GM21717 (cell line): ENCODE results near the gene EIF4B.

Source experiments
- ATAC-seq: cut with Tn5 transposase; IDR thresholded peaks from one replicate; pipeline ENCODE4 v1.9.1; 2021; ENCODE audit warnings: mild to moderate bottlenecking, moderate library complexity; ENCODE audit not compliant: unreplicated experiment

Gene EIF4B

DNA sequence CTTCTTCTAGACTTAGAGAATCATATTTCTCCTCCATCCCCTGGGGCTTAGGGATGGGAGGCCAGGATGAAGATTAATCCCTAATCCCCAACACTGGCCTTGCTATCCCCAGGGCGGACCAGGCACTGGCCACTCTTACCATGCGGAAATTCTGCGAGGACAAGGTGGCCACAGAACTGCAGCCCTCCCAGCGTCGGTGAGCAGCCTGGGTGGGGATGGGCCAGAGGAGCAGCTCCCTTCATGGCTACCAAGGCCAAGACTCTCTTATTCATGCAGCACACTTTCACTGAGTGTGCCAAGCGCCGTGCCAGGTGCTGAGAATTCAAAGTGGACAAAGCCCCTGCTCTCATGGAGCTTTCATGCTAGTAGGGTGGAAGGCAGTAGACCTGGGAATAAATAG lies 50.6 kb downstream of the EIF4B start:
- no peak for ATAC-seq

DNA sequence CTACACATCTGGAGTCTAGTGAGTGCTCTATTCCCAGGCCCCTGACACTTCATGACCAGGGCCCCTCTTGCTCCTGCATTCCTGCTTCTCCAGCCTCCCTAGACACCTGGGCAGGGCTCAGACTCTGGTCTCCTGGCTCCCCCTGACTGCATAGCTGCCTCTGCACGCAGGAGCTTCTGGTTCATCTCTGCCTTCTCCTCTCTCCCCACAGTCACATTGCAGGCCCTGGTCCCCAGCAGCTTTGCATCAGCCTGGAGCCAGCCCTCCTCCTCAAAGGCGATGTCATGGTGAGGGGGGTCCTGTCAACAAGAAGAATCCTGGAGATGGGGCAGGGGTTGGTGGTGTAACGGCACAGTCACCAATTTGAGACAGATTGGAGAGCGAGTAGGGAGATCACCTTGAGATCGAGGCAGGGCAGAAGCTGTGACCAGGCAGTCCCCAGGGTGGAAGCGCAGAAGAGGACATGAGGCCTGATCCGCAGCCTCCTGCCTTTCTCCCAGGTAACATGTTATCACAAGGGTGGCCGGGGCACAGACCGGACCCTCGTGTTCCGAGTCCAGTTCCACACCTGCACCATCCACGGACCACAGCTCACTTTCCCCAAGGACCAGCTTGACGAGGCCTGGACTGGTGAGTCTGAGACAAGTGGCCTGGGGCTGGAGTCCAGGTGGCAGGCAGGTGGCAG lies 51.7 kb downstream of the EIF4B start:
- no peak for ATAC-seq

DNA sequence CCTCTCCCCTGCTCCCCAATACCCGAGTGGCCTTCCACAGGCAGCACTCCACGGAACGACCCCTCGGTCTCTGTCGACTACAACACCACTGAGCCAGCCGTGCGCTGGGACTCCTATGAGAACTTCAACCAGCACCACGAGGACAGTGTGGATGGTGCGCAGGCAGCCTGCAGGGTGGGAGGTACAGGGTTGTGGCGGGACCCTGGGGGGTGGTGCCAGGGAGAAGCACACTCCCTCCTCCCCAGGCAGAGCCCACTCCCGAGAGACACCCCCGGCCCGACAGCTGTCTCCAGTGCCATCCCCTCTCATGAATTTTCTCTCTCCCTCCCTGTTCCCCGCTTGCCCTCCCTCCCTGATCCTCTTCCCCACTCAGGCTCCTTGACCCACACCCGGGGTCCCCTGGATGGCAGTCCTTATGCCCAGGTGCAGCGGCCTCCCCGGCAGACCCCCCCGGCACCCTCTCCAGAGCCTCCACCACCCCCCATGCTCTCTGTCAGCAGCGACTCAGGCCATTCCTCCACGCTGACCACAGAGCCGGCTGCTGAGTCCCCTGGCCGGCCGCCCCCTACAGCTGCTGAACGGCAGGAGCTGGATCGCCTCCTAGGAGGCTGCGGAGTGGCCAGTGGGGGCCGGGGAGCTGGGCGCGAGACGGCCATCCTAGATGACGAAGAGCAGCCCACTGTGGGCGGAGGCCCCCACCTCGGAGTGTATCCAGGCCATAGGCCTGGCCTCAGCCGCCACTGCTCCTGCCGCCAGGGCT lies 52.6 kb downstream of the EIF4B start:
- ATAC-seq: no peak

DNA sequence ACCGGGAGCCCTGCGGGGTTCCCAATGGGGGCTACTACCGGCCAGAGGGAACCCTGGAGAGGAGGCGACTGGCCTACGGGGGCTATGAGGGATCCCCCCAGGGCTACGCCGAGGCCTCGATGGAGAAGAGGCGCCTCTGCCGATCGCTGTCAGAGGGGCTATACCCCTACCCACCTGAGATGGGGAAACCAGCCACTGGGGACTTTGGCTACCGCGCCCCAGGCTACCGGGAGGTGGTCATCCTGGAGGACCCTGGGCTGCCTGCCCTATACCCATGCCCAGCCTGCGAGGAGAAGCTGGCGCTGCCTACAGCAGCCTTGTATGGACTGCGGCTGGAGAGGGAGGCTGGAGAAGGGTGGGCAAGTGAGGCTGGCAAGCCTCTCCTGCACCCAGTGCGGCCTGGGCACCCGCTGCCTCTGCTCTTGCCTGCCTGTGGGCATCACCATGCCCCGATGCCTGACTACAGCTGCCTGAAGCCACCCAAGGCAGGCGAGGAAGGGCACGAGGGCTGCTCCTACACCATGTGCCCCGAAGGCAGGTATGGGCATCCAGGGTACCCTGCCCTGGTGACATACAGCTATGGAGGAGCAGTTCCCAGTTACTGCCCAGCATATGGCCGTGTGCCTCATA lies 53.3 kb downstream of the EIF4B start:
- no peak for ATAC-seq

DNA sequence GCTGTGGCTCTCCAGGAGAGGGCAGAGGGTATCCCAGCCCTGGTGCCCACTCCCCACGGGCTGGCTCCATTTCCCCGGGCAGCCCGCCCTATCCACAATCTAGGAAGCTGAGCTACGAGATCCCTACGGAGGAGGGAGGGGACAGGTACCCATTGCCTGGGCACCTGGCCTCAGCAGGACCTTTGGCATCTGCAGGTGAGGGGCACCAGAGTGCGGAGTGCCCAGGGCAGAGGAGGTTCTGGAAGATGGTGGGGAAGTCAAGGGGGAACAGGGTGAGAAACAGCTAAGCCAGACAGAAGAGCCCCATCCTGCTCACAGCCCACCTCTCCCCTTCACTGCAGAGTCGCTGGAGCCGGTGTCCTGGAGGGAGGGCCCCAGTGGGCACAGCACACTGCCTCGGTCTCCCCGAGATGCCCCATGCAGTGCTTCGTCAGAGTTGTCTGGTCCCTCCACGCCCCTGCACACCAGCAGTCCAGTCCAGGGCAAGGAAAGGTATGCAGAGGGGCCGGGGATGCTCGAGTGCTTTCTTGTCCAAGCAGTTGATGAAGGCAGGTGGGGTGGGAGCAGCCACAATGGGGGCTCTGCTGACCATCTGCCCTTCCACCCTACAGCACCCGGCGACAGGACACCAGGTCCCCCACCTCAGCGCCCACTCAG lies 53.9 kb downstream of the EIF4B start:
- no peak for ATAC-seq

DNA sequence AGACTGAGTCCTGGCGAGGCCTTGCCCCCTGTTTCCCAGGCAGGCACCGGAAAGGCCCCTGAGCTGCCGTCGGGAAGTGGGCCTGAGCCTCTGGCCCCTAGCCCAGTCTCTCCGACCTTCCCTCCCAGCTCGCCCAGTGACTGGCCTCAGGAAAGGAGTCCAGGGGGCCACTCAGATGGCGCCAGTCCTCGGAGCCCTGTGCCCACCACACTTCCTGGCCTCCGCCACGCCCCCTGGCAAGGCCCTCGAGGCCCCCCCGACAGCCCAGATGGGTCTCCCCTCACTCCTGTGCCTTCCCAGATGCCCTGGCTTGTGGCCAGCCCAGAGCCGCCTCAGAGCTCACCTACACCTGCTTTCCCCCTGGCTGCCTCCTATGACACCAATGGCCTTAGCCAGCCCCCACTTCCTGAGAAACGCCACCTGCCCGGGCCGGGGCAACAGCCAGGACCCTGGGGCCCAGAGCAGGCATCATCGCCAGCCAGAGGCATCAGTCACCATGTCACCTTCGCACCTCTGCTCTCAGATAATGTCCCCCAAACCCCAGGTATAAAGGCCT lies 54.5 kb downstream of the EIF4B start:
- no peak for ATAC-seq

DNA sequence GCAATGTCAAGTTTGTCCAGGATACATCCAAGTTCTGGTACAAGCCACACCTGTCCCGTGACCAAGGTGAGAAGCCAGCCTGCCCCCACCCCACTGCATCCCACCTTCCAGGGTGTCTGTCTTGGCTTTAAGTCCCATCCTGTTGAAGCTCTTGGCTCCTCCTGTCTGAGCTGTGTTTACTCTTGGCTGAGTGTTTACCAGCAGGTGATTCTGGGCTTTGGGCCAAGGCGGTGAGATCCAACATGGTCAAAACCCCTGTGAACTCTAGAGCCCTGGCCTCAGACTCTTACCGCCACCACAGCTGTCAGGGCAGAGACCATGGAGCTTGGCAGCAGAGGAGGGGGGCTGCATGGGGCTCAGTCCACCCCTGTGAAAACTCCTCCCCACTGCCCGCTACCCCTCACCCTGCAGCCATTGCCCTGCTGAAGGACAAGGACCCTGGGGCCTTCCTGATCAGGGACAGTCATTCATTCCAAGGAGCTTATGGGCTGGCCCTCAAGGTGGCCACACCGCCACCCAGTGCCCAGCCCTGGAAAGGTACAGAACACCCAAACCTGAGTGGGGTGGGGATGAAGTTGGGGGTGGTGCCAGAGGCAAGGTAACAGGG lies 55.3 kb downstream of the EIF4B start:
- no peak for ATAC-seq

DNA sequence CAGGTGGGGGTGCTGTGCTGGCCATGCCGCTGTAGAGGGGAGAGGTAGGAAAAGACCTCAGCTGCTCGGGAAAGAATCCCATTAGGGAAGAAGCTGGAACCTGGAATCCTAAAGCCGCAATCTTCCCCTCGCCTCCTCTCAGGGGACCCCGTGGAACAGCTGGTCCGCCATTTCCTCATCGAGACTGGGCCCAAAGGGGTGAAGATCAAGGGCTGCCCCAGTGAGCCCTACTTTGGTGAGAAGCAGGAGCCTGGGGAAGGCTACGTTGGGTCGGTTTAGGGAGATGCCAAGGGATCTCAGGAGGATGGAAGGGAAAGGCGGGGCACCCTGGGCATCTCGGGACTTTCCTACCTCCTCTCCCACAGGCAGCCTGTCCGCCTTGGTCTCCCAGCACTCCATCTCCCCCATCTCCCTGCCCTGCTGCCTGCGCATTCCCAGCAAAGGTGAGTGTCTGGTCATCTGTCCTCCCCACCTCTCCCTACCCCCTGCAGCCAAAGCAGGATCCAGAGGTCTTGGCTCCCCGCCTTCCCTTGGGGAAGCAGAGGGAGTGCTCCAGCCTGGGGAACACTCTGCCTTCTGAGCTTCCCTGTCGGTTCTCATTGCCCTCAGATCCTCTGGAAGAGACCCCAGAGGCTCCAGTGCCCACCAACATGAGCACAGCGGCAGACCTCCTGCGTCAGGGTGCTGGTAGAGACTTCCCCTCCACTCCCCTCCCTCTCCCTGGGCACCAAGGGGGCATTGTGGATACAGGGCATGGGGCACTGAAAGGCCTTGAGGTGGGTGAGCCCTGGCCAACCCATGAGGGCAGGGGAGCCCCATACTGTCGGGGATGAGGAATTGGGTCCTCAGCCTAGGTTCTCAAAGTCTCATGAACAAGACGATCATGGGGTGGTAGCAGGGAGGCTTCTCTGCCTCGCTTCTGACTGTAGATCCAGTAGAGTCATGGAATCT lies 56.0 kb downstream of the EIF4B start:
- no peak for ATAC-seq

DNA sequence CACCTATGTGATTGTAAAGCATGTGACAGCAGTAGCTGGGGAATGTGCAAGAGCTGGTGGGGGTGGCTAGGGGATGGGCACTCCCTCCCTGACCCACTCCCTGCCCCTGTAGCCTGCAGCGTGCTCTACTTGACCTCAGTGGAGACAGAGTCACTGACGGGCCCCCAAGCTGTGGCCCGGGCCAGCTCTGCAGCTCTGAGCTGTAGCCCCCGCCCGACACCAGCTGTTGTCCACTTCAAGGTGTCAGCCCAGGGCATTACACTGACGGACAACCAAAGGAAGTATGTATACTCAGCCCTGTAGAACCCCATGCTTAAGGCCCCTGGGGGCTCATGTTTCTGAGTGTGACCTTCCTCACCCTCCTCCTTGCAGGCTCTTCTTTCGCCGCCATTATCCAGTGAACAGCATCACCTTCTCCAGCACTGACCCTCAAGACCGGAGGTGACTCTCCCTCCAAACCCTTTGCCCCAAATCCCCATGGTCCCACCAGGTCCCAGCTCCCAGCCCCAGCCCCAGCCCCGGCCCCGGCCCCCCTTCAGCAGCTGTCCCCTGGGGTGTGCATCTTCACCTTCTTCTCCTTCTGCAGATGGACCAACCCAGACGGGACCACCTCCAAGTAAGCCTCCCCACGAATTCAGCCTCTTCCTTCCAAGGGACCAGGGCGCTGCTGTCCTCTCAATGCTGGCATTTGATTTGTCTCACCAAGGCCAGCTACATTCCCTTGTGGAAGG lies 56.9 kb downstream of the EIF4B start:
- no peak for ATAC-seq

DNA sequence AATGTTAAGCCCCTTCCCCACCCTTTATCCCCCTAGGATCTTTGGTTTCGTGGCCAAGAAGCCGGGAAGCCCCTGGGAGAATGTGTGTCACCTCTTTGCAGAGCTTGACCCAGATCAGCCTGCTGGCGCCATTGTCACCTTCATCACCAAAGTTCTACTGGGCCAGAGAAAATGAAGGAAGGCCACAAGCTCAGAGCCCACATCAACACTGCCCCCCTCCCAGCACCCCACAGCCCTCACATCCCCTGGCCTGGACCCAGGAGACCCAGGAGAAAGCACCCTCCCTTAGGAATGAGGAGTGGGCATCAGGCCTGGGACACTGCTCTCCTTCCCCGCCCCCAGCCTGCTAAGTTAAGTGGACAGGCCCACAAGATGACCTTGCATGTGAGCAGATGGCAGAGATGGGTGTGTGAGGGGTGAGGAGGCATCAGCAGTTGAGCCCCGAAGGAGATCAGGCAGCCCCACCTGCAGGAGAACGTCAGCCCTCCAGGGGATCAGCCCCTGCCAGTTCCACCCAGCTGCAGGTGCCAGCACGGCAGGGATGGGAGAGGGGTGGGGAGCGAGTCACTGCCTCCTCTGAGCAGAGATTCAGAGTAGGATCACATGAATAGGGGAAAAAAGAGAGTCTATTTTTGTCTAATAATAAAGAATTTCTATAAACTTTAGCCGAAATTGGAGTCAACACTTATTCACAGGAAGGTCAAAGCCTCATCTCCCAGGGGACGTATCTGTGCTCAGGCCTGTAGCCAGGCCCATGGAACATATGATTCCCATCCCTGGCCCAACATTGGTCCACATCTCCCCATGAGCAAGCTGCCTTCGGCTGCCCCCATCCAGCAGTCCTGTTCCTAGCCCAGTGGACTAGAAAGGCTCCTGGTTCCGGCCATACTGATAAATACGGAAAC lies 57.7 kb downstream of the EIF4B start:
- ATAC-seq: no peak

DNA sequence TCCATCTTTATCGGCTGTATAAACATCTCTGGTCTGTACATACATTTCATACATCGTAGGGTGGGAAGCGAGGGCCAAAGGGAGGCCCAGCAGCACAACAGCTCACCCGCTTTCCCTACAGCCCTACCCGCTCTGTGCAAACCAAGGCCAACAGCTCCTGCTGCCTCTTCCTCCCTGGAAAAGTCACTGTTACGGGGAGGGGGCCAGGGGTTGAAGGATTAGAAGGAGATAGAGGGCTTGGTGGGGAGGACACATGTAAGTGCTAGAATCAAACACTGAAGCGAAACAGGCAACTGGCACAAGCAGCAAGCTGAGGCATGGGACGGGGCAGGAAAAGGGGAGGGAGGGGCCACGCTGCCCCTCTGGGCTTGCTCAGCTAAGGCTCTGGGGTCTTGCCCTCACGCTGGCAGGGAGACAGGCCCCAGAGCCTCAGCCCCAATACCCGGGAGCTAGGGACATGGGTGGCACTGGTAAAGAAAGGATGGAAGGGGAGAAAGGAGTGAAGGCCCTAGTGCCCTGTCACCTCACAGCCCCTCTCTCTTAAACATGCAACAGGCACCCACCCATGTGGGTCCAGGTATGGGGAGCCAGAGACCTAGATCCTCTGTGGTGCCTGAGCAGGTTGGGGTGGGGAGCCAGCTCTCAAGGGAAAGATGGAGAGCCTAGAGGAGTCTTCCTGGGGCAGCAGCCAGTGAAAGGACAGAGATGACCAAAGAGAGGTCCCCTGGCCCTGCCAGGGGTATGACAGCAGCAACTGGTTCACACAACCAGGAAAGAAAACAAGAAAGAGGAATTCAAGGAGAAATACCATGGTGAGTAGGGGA lies 58.6 kb downstream of the EIF4B start:
- ATAC-seq: no peak

DNA sequence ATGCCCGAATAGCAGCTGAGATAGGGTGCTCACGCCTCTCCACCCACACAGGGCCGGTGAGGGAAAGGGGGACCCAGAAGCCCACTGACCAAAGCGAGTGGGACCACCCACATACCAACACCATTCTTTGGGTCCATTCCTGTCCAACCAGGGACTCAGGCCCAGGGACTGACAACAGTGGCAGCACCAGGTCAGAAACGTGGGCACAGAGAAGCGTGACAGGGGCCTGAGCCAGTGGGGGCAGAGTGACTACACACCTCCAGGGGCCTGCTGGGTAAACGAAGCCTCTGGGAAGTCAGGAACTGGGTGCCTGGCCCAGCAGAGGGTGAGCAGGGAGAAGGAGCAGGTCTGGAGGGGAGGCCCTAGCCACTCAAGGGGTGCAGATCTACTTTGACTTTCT lies 59.2 kb downstream of the EIF4B start:
- no peak for ATAC-seq

DNA sequence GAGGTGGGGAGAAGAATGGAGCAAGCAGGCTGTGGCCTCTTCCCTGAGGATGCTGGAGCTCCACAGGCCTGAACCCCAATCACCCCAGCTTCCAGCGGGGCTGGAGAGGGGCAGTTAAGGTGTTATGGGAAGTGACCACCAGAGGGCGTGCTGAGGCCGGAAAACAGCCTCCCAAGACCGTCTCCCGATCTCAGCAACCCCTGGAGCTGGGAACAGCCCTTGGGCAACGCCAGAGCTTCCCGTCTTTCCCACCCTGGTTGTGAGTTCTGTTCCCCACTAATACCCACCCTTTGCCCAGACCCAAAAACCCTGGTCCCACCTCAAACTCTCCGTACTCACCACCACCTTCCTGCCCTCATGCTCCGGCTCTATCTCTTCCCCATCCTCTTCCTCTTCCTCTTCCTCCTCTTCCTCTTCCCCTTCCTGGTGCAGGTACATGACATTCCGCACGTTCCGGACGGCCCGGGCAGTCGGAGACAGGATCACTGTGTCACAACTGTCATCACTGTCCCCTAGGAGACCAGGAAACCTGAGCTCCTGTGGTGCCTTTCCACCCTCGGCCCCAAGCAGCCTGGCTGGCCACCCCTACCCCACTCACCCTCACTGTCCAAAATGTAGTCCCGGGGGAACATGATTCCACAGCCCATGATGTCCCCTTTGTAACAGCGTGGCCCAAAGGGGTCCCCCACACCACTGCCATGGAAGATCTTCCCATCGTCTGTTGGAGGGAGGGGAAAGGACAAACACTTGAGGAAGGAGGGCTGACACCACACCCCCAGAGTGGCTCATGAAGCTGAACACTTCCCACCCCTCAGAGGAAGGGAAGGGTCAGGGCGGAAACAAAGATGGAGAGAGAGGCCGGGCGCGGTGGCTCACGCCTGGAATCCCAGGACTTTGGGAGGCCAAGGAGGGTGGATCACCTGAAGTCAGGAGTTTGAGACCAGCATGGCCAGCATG lies 60.0 kb downstream of the EIF4B start:
- ATAC-seq: no peak

DNA sequence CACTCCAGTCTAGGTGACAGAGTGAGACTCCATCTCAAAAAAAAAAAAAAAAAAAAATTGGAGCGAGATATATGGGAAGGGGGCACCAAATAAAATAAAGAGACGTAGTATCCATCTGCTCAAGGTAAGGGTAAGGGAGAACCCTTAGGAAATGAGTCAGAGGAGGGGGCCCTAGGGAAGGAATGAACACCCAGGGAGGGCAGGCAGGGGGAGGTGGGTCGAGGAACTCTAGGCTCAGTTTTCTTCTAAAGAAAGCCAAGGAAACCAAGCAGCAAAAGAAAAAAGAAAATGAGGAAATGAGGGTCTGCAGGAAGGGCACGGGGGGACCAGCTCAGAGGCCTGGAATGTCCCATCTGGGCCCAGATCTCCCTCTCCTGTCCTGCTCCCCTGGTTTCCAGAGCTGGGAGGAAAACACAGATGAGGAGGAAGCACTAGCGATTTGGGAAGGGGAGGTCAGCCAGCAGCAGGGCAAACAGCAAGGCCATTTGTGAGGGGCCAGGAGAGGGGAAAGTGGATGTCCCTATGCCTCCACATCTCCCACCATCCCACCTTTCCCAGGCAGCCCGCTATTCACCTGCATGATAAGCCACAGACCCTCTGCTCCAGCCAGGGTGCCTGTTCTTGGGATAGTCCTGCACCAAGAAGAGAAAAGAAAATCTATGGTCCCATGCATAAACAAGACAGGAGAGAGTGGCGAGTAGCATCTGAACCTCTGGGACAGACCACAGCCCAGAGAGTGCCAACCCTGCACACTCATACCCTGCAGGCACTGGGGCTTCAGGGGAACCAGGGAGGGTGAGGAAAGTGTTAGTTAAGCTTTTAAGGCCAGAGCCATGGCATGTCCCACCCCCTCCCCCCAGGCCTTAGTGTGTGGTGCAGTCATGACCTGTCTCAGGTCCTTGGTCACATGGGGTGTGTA lies 61.1 kb downstream of the EIF4B start:
- ATAC-seq: no peak
